ENCODE data around the gene RALGAPA2. TPM values are rescaled to one million over a fixed set of nuclear protein-coding genes. Genes with fewer than 3 reads are reported as not detected.

The RALGAPA2 gene
- total and polyA plus RNA-seq, 2 donors from 2014 or later: 5.9 to 66.7 TPM

- FAIRE-seq (no peak), DNase-seq (no peak)
- Histone ChIP-seq H3K4me3 (ENCODE audit: low read length in 3 of 3) (no peak overlapping the region), H3K27me3 (ENCODE audit: control insufficient read depth, insufficient read depth, low read length) (no peaks in the 10 kb centered on the region), H3K36me3 (ENCODE audit: control insufficient read depth in 2 of 3, insufficient read depth in 3 of 3, low read length in 3 of 3) (peaks cover 0 to 4% (median 0%) of the 10 kb centered on the region in 3 donors), H3K9me3 (ENCODE audit: control insufficient read depth in 2 of 3, insufficient read depth in 1 of 3, low read length in 3 of 3) (no peaks in the 10 kb centered on the region), H3K9ac (ENCODE audit: low read length in 3 of 3) (no peak overlapping the region), H3K27ac (ENCODE audit: low read depth in 2 of 2, low read length in 2 of 2) (no peak overlapping the region), H3K4me1 (ENCODE audit: control insufficient read depth in 2 of 3, insufficient read depth in 2 of 3, low read depth in 1 of 3, low read length in 3 of 3) (no peaks in the 10 kb centered on the region)
- TF ChIP-seq CTCF (IDR thresholded peaks at IDR 0.05; ENCODE audit: borderline replicate concordance, extremely low read depth, insufficient read depth): no peak
- intact Hi-C loops (cut with DNase I): no loop called here
Measured at GRCh38 chr20:20649945-20650344, 62.5 kb downstream of the RALGAPA2 start.

- no peak for TF ChIP-seq CTCF (IDR thresholded peaks at IDR 0.05; ENCODE audit: borderline replicate concordance, extremely low read depth, insufficient read depth)
- intact Hi-C loops (cut with DNase I): no loop called here
- Histone ChIP-seq H3K4me3 (ENCODE audit: low read length in 3 of 3) (no peak overlapping the region), H3K4me1 (ENCODE audit: control insufficient read depth in 2 of 3, insufficient read depth in 2 of 3, low read depth in 1 of 3, low read length in 3 of 3) (no peaks in the 10 kb centered on the region), H3K27me3 (ENCODE audit: control insufficient read depth, insufficient read depth, low read length) (no peaks in the 10 kb centered on the region), H3K36me3 (ENCODE audit: control insufficient read depth in 2 of 3, insufficient read depth in 3 of 3, low read length in 3 of 3) (peaks cover 0 to 8% (median under 1%) of the 10 kb centered on the region in 3 donors), H3K9me3 (ENCODE audit: control insufficient read depth in 2 of 3, insufficient read depth in 1 of 3, low read length in 3 of 3) (no peaks in the 10 kb centered on the region), H3K9ac (ENCODE audit: low read length in 3 of 3) (no peak overlapping the region), H3K27ac (ENCODE audit: low read depth in 2 of 2, low read length in 2 of 2) (no peak overlapping the region)
- DNase-seq (no peak), FAIRE-seq (no peak)
Measured at GRCh38 chr20:20643927-20644326, 68.5 kb downstream of the RALGAPA2 start.

GRCh38 chr20:20641783-20642182 lies 70.7 kb downstream of the RALGAPA2 start:
- no peak for FAIRE-seq
- DNase-seq: no peak
- H3K4me3 ChIP-seq (ENCODE audit: low read length in 3 of 3): no peak overlapping the region
- no peaks in the 10 kb centered on the region for H3K9me3 ChIP-seq (ENCODE audit: control insufficient read depth in 2 of 3, insufficient read depth in 1 of 3, low read length in 3 of 3)
- H3K27me3 ChIP-seq (ENCODE audit: control insufficient read depth, insufficient read depth, low read length): no peaks in the 10 kb centered on the region
- peaks cover 0 to 14% (median 6%) of the 10 kb centered on the region in 3 donors for H3K36me3 ChIP-seq (ENCODE audit: control insufficient read depth in 2 of 3, insufficient read depth in 3 of 3, low read length in 3 of 3)
- TF ChIP-seq CTCF (IDR thresholded peaks at IDR 0.05; ENCODE audit: borderline replicate concordance, extremely low read depth, insufficient read depth): no peak
- H3K4me1 ChIP-seq (ENCODE audit: control insufficient read depth in 2 of 3, insufficient read depth in 2 of 3, low read depth in 1 of 3, low read length in 3 of 3): no peaks in the 10 kb centered on the region
- no peak overlapping the region for H3K27ac ChIP-seq (ENCODE audit: low read depth in 2 of 2, low read length in 2 of 2)
- no peak overlapping the region for H3K9ac ChIP-seq (ENCODE audit: low read length in 3 of 3)
- intact Hi-C loops (cut with DNase I): no loop called here

- intact Hi-C loops (cut with DNase I): no loop called here
- no peak overlapping the region for H3K27ac ChIP-seq (ENCODE audit: low read depth in 2 of 2, low read length in 2 of 2)
- H3K36me3 ChIP-seq (ENCODE audit: control insufficient read depth in 2 of 3, insufficient read depth in 3 of 3, low read length in 3 of 3): peaks cover 2 to 26% (median 16%) of the 10 kb centered on the region in 3 donors
- TF ChIP-seq CTCF (IDR thresholded peaks at IDR 0.05; ENCODE audit: borderline replicate concordance, extremely low read depth, insufficient read depth): no peak
- no peak overlapping the region for H3K9ac ChIP-seq (ENCODE audit: low read length in 3 of 3)
- no peaks in the 10 kb centered on the region for H3K9me3 ChIP-seq (ENCODE audit: control insufficient read depth in 2 of 3, insufficient read depth in 1 of 3, low read length in 3 of 3)
- FAIRE-seq (no peak), DNase-seq (no peak)
- H3K4me1 ChIP-seq (ENCODE audit: control insufficient read depth in 2 of 3, insufficient read depth in 2 of 3, low read depth in 1 of 3, low read length in 3 of 3): no peaks in the 10 kb centered on the region
- H3K27me3 ChIP-seq (ENCODE audit: control insufficient read depth, insufficient read depth, low read length): no peaks in the 10 kb centered on the region
- H3K4me3 ChIP-seq (ENCODE audit: low read length in 3 of 3): no peak overlapping the region
Measured at GRCh38 chr20:20638878-20639277, 73.6 kb downstream of the RALGAPA2 start.

Data from kidney (tissue), 14 donors.